Loucy (cell line): ENCODE results near the gene MOB1B.

Source experiments
- H2AFZ ChIP-seq: fragments of 200-600 bp; sonication (generic); 2 replicates; pipeline ENCODE4 v1.6.0; 2016; ENCODE audit warnings: antibody characterized with exemption, mild to moderate bottlenecking, low read length, moderate library complexity
- H3F3A ChIP-seq: fragments of 200-600 bp; 2 replicates; pipeline ENCODE4 v1.6.0; 2016; ENCODE audit warnings: antibody characterized with exemption, low read depth, mild to moderate bottlenecking
- H3K27me3 ChIP-seq: fragments of 200-600 bp; sonication (generic); 2 replicates; pipeline ENCODE4 v1.6.1; 2014; ENCODE audit warnings: low read length, mild to moderate bottlenecking; ENCODE audit not compliant: insufficient read depth, poor library complexity, severe bottlenecking
- H3K36me3 ChIP-seq: fragments of 200-600 bp; sonication (generic); 2 replicates; pipeline ENCODE4 v1.6.1; 2016; ENCODE audit warnings: low read length; ENCODE audit not compliant: insufficient read depth
- H3K4me1 ChIP-seq: fragments of 200-600 bp; sonication (generic); 2 replicates; pipeline ENCODE4 v1.5.1; 2014; ENCODE audit warnings: low read length, mild to moderate bottlenecking; ENCODE audit not compliant: insufficient read depth, poor library complexity, severe bottlenecking
- H3K4me2 ChIP-seq: fragments of 200-600 bp; sonication (generic); 2 replicates; pipeline ENCODE4 v1.6.0; 2014; ENCODE audit warnings: antibody characterized with exemption, low read length, low read depth, mild to moderate bottlenecking; ENCODE audit not compliant: poor library complexity, severe bottlenecking
- H3K4me3 ChIP-seq: fragments of 200-600 bp; sonication (generic); 2 replicates; pipeline ENCODE4 v1.5.1; 2014; ENCODE audit warnings: low read length, mild to moderate bottlenecking, mixed read lengths; ENCODE audit not compliant: poor library complexity, severe bottlenecking
- H3K79me2 ChIP-seq: fragments of 200-600 bp; sonication (generic); 2 replicates; pipeline ENCODE4 v1.6.1; 2014; ENCODE audit warnings: low read length; ENCODE audit not compliant: insufficient read depth
- H3K9ac ChIP-seq: fragments of 200-600 bp; sonication (generic); 2 replicates; pipeline ENCODE4 v1.6.0; 2014; ENCODE audit warnings: mild to moderate bottlenecking, low read depth, low read length, moderate library complexity; ENCODE audit not compliant: poor library complexity, severe bottlenecking
- H3K9me2 ChIP-seq: fragments of 200-600 bp; sonication (generic); replicated peaks from 2 replicates; pipeline ENCODE4 v1.6.1; 2016; ENCODE audit warnings: low read depth, low read length, mixed read lengths
- H3K9me3 ChIP-seq: fragments of 200-600 bp; sonication (generic); 2 replicates; pipeline ENCODE4 v1.6.1; 2014; ENCODE audit warnings: mild to moderate bottlenecking, antibody characterized with exemption, low read length, low read depth; ENCODE audit not compliant: insufficient read depth
- H4K20me1 ChIP-seq: fragments of 200-600 bp; sonication (generic); 2 replicates; pipeline ENCODE4 v1.6.0; 2014; ENCODE audit warnings: antibody characterized with exemption, low read length, mild to moderate bottlenecking; ENCODE audit not compliant: insufficient read depth, poor library complexity, severe bottlenecking
- CTCF ChIP-seq: fragments of 200-600 bp; sonication (generic); conservative IDR thresholded peaks from 2 replicates; pipeline ENCODE4 v1.5.1; 2014; ENCODE audit warnings: mild to moderate bottlenecking, antibody characterized with exemption, low read length
- EZH2phosphoT487 ChIP-seq: fragments of 200-600 bp; IDR thresholded peaks from 2 replicates; pipeline ENCODE4 v1.6.1; 2018; ENCODE audit warnings: antibody characterized with exemption, mild to moderate bottlenecking, moderate library complexity, borderline replicate concordance

MOB1B gene

GRCh38 chr4:70980196-70980595 lies 78.0 kb downstream of the MOB1B start:
- no peaks in the 10 kb centered on the region for H4K20me1 ChIP-seq
- H3K27me3 ChIP-seq: no peaks in the 10 kb centered on the region
- H3K36me3 ChIP-seq: peaks cover 46% of the 10 kb centered on the region
- H3K9me2 ChIP-seq: no peaks in the 10 kb centered on the region
- no peaks in the 10 kb centered on the region for H3K79me2 ChIP-seq
- H2AFZ ChIP-seq: no peak overlapping the region
- no peaks in the 10 kb centered on the region for H3K4me1 ChIP-seq
- TF ChIP-seq EZH2phosphoT487: no peak
- TF ChIP-seq CTCF: no peak
- H3K4me3 ChIP-seq: no peak overlapping the region
- no peak overlapping the region for H3K4me2 ChIP-seq
- no peak overlapping the region for H3K9ac ChIP-seq
- no peaks in the 10 kb centered on the region for H3F3A ChIP-seq
- no peaks in the 10 kb centered on the region for H3K9me3 ChIP-seq

GRCh38 chr4:70984106-70984505 lies 81.9 kb downstream of the MOB1B start:
- TF ChIP-seq EZH2phosphoT487 (no peak), CTCF (no peak)
- Histone ChIP-seq H3F3A (no peaks in the 10 kb centered on the region), H3K36me3 (peaks cover 16% of the 10 kb centered on the region), H3K9me3 (no peaks in the 10 kb centered on the region), H3K9ac (no peak overlapping the region), H3K27me3 (no peaks in the 10 kb centered on the region), H4K20me1 (no peaks in the 10 kb centered on the region), H3K9me2 (no peaks in the 10 kb centered on the region), H3K79me2 (no peaks in the 10 kb centered on the region), H3K4me3 (no peak overlapping the region), H3K4me1 (no peaks in the 10 kb centered on the region), H2AFZ (no peak overlapping the region), H3K4me2 (no peak overlapping the region)

- Histone ChIP-seq H3K4me1 (no peaks in the 10 kb centered on the region), H3K4me3 (no peak overlapping the region), H3K27me3 (no peaks in the 10 kb centered on the region), H3K79me2 (no peaks in the 10 kb centered on the region), H3F3A (no peaks in the 10 kb centered on the region), H3K36me3 (peaks cover 11% of the 10 kb centered on the region), H3K4me2 (no peak overlapping the region), H3K9ac (no peak overlapping the region), H3K9me2 (no peaks in the 10 kb centered on the region), H2AFZ (no peak overlapping the region), H3K9me3 (no peaks in the 10 kb centered on the region), H4K20me1 (no peaks in the 10 kb centered on the region)
- TF ChIP-seq EZH2phosphoT487 (no peak), CTCF (peak; percentile 35)
Observed at GRCh38 chr4:70984589-70984988, 82.4 kb downstream of the MOB1B start.
